GM12878 (cell line): Measurements from ENCODE around the gene CACNA1E. TPM values are rescaled to one million over a fixed set of nuclear protein-coding genes. Genes with fewer than 3 reads are reported as not detected.
A peak's percentile ranks its signal among the peaks of the same experiment; 100 is the strongest.

Experiments used
- ATAC-seq: fragments of 200-7000 bp; cut with Tn5 transposase; 3 replicates; pipeline ENCODE4 v1.9.1; 2020; ENCODE audit warnings: mild to moderate bottlenecking, moderate library complexity
- BruUV-seq: library from RNA; stranded (reverse); fragments of 400-500 nt; replicated peaks from 2 replicates; lab custom pipeline; 2021; lab: Mats Ljungman, UMichigan
- CTCF ChIA-PET: fragments of 300-600 bp; sonication (Branson Sonifier 250); formaldehyde crosslinking; extraction: SDS; loops from one replicate; lab custom pipeline; 2021; ENCODE audit warnings: inconsistent platforms; lab: Yijun Ruan, JAX
- POLR2A ChIA-PET: fragments of 350-600 bp; formaldehyde crosslinking; extraction: SDS; loops from one replicate; lab custom pipeline; 2021; ENCODE audit warnings: inconsistent platforms; lab: Charles Lee
- RAD21 ChIA-PET: fragments of 300-600 bp; sonication (Branson Sonifier 250); formaldehyde crosslinking; loops from one replicate; lab custom pipeline; 2023; ENCODE audit warnings: antibody characterized with exemption; ENCODE audit not compliant: unreplicated experiment; lab: Charles Lee
- SMC1A ChIA-PET: fragments of 300-600 bp; sonication (Branson Sonifier 250); formaldehyde crosslinking; loops from one replicate; lab custom pipeline; 2023; ENCODE audit not compliant: unreplicated experiment, uncharacterized antibody; lab: Charles Lee
- DNase-seq: peaks from one replicate; pipeline ENCODE4 v3.0.0-alpha.2; 2011; ENCODE audit warnings: low read depth, low spot score
- FAIRE-seq: peaks from 3 replicates; lab custom pipeline; 2011; peaks lifted over from hg19 to GRCh38; lab: Jason Lieb, UNC
- H2AFZ ChIP-seq: 2 replicates; pipeline ENCODE4 v1.6.0; 2011; ENCODE audit warnings: low read depth, low read length, control low read depth; ENCODE audit not compliant: control insufficient read depth
- H3K27ac ChIP-seq: 2 replicates; pipeline ENCODE4 v1.5.1; 2011; ENCODE audit warnings: control low read depth; ENCODE audit not compliant: control insufficient read depth, insufficient read depth
- H3K27me3 ChIP-seq, 2 experiments: replicated peaks in 1 of 2; 2 replicates each; pipeline versions ENCODE4 v1.6.0 to v1.6.1; 2011; ENCODE audit warnings: low read length in 1 of 2; ENCODE audit not compliant: control insufficient read depth in 2 of 2, insufficient read depth in 2 of 2
- H3K36me3 ChIP-seq, 2 experiments: 2 replicates each; pipeline ENCODE4 v1.5.1; 2011; ENCODE audit warnings: low read length in 1 of 2; ENCODE audit not compliant: control insufficient read depth in 2 of 2, insufficient read depth in 2 of 2
- H3K4me1 ChIP-seq: 2 replicates; pipeline ENCODE4 v1.6.1; 2011; ENCODE audit warnings: mild to moderate bottlenecking, low read length, moderate library complexity, mixed read lengths; ENCODE audit not compliant: control insufficient read depth, insufficient read depth
- H3K4me2 ChIP-seq: 2 replicates; pipeline ENCODE4 v1.6.0; 2011; ENCODE audit warnings: control low read depth; ENCODE audit not compliant: control insufficient read depth, insufficient read depth
- H3K4me3 ChIP-seq: fragments of 200-600 bp; sonication (generic); 2 replicates; pipeline ENCODE4 v1.5.1; 2016
- H3K79me2 ChIP-seq: 2 replicates; pipeline ENCODE4 v1.6.0; 2011; ENCODE audit warnings: low read length; ENCODE audit not compliant: control insufficient read depth, insufficient read depth
- H3K9ac ChIP-seq: 2 replicates; pipeline ENCODE4 v1.8.0; 2011; ENCODE audit warnings: low read length, control low read depth, mixed read lengths; ENCODE audit not compliant: control insufficient read depth, insufficient read depth
- H3K9me3 ChIP-seq: replicated peaks from 3 replicates; pipeline ENCODE4 v1.5.1; 2011; ENCODE audit warnings: mild to moderate bottlenecking, low read length; ENCODE audit not compliant: control insufficient read depth, insufficient read depth
- H4K20me1 ChIP-seq: 2 replicates; pipeline ENCODE4 v1.6.0; 2011; ENCODE audit not compliant: control insufficient read depth, insufficient read depth
- BMI1 ChIP-seq: fragments of 450-650 bp; IDR thresholded peaks from 2 replicates; pipeline ENCODE4 v1.6.1; 2016; ENCODE audit warnings: mild to moderate bottlenecking, moderate library complexity, borderline replicate concordance
- HCFC1 ChIP-seq: fragments of 150-350 bp; IDR thresholded peaks from 2 replicates; pipeline ENCODE4 v1.6.1; 2014; ENCODE audit warnings: low read length
- RB1 ChIP-seq: fragments of 450-650 bp; formaldehyde crosslinking; IDR thresholded peaks from 2 replicates; pipeline ENCODE4 v1.6.1; 2017; ENCODE audit warnings: mild to moderate bottlenecking, borderline replicate concordance
- WGBS: methylation state at CpG from one replicate; pipeline ENCODE4 v1.1.6; 2016; ENCODE audit warnings: low lambda C conversion rate; ENCODE audit not compliant: insufficient replicate concordance, insufficient coverage; ENCODE audit errors: missing lambda C conversion rate; 5-methylcytosine and 5-hydroxymethylcytosine counted together
- in situ Hi-C: fragments of 300-500 bp; cut with MboI; formaldehyde crosslinking; loops from 9 replicates; pipeline ENCODE4 v1.14.3; 2018; ENCODE audit warnings: mixed read lengths
- intact Hi-C: fragments of 100-400 bp; cut with micrococcal nuclease; formaldehyde crosslinking; loops from one replicate; pipeline ENCODE4 v1.14.2; 2022; ENCODE audit not compliant: unreplicated experiment
- polyA plus RNA-seq, 11 experiments: library from polyadenylated mRNA; depleted of rRNA in 4 of 11; unstranded in 6 of 11; stranded (reverse) in 5 of 11; fragments of >200 nt; fragmentation: Nextera tagmentation in 4 of 11; fragmentation: Illumina TruSeq in 1 of 11; extraction: Ambion mirVana in 4 of 11; extraction: Trizol in 1 of 11; gene quantifications; 1 replicate in 1 of 11; 2 replicates in 10 of 11; pipeline versions ENCODE4 v1.2.1 to v1.2.3, GENCODE V29; 2011 to 2016; ENCODE audit warnings: inconsistent platforms in 2 of 11, missing spikeins in 2 of 11, low read depth in 1 of 11
- total RNA-seq, 4 experiments: library from RNA; depleted of rRNA in 3 of 4; stranded (reverse); fragments of >200 nt in 3 of 4; fragmentation: Illumina TruSeq in 1 of 4; extraction: Trizol in 1 of 4; gene quantifications; 2 replicates each; pipeline versions ENCODE4 v1.2.1 to v1.2.3, GENCODE V29; 2013 to 2021
- TF ChIP-seq, protein P1 (sequence below): fragments of 450-650 bp; conservative IDR thresholded peaks from 2 replicates; pipeline ENCODE4 v1.6.1; 2017; ENCODE audit warnings: mild to moderate bottlenecking, moderate library complexity

Gene CACNA1E
- total and polyA plus RNA-seq, 10 of the 15 experiments (the other 5 are each of a cell fraction or from before 2014, with no cell fraction given), result 0.57 to 22.0 (median 8.5) TPM

DNA sequence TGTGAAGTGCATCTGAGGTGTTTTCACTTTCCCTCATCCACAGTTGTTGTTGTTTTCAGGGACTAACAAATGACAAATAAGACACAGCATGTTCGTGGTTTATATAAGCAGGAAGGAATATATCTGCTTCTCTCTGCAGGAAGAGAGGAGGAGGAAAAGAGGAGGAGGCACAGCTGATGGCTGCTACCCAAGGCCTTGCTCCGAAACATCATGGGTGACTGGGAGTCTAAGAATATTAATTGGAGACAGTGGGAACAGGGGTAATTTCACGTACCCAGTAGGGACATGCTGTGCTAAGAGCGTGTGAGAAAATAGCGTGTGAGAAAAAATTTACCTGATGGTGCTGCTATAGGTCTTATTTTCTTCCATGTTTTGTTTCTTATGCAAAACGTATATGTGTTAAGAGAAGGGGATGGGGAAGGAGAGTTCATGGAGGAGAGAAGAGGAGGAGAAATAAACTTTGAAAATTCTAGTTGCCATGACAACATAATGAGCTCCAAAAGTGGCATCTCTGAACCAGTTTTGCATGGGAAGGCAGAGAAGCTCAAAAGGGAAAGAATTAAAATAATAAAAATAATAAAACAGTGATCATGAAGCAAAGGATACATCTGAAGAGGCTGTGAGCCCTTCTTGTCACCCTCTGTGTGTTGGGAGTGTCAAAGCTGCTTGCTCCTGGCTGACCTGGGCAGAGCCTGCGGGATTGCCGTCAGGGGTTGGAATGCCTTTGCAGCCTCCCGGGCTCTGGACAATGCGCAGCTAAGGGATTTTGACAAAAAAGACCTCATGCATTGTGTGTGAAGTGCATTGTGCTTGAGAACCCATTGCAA lies 192.0 kb downstream of the CACNA1E start:
- no peaks in the 10 kb centered on the region for H3K79me2 ChIP-seq
- RAD21 ChIA-PET, result interaction anchor here (1.5 to 4.8 kb wide), 5 partner anchors 20 to 197 kb away, joined by 3 to 49 read pairs (median 5); partner anchors contain the start of gene CACNA1E
- SMC1A ChIA-PET, result interaction anchor here (1.0 to 8.6 kb wide), 9 partner anchors 8 to 266 kb away, joined by 3 to 91 read pairs (median 6); partner anchors contain the start of gene CACNA1E
- H3K9me3 ChIP-seq, result no peaks in the 10 kb centered on the region; the same call in 2 of the 3 replicates
- BruUV-seq, result no TSS peak
- no peak overlapping the region for H3K27ac ChIP-seq
- no peaks in the 10 kb centered on the region for H3K4me1 ChIP-seq
- no peaks in the 10 kb centered on the region for H3K27me3 ChIP-seq
- WGBS, result 56% methylated on average over 10 of the region's 10 CpGs
- in situ Hi-C loops, result loop anchor here (5.0 kb wide), 1 partner anchor 198 kb away; no protein-coding TSS in a partner anchor
- H4K20me1 ChIP-seq, result no peaks in the 10 kb centered on the region
- intact Hi-C loops, result loop anchor here (5.0 kb wide), 1 partner anchor 262 kb away; no protein-coding TSS in a partner anchor
- no peak overlapping the region for H3K9ac ChIP-seq
- H3K4me2 ChIP-seq, result no peak overlapping the region
- POLR2A ChIA-PET, result no interaction called here
- H3K36me3 ChIP-seq, result no peaks in the 10 kb centered on the region
- DNase-seq (no peak), FAIRE-seq (no peak), ATAC-seq (no peak)
- no peak overlapping the region for H3K4me3 ChIP-seq
- CTCF ChIA-PET, result interaction anchor here (0.9 to 6.8 kb wide), 12 partner anchors 9 to 379 kb away, joined by 3 to 175 read pairs (median 6); partner anchors contain the start of gene CACNA1E
- TF ChIP-seq BMI1 (0 out of 2 replicates have a peak, but pooled peaks have one; percentile 21), HCFC1 (no peak)
- no peak overlapping the region for H2AFZ ChIP-seq

GRCh38 chr1:181675918-181676190 lies 192.5 kb downstream of the CACNA1E start:
- FAIRE-seq, result no peak
- Histone ChIP-seq H3K4me2 (no peak overlapping the region), H2AFZ (no peak overlapping the region), H3K9ac (no peak overlapping the region), H3K27ac (no peak overlapping the region), H3K79me2 (no peaks in the 10 kb centered on the region), H3K4me3 (no peak overlapping the region), H3K36me3 (no peaks in the 10 kb centered on the region), H3K27me3 (no peaks in the 10 kb centered on the region), H3K4me1 (no peaks in the 10 kb centered on the region), H3K9me3 (no peaks in the 10 kb centered on the region; the same call in 2 of the 3 replicates), H4K20me1 (no peaks in the 10 kb centered on the region)
- intact Hi-C loops (loop anchor here (1.0 to 5.0 kb wide), 2 partner anchors 197 to 261 kb away; no protein-coding TSS in a partner anchor), in situ Hi-C loops (loop anchor here (5.0 kb wide), 1 partner anchor 199 kb away; no protein-coding TSS in a partner anchor)
- POLR2A ChIA-PET, result no interaction called here
- CTCF ChIA-PET, result interaction anchor here (0.6 to 6.8 kb wide), 20 partner anchors 9 to 800 kb away, joined by 3 to 175 read pairs (median 4); partner anchors contain the start of gene CACNA1E
- TF ChIP-seq, protein P1, sequence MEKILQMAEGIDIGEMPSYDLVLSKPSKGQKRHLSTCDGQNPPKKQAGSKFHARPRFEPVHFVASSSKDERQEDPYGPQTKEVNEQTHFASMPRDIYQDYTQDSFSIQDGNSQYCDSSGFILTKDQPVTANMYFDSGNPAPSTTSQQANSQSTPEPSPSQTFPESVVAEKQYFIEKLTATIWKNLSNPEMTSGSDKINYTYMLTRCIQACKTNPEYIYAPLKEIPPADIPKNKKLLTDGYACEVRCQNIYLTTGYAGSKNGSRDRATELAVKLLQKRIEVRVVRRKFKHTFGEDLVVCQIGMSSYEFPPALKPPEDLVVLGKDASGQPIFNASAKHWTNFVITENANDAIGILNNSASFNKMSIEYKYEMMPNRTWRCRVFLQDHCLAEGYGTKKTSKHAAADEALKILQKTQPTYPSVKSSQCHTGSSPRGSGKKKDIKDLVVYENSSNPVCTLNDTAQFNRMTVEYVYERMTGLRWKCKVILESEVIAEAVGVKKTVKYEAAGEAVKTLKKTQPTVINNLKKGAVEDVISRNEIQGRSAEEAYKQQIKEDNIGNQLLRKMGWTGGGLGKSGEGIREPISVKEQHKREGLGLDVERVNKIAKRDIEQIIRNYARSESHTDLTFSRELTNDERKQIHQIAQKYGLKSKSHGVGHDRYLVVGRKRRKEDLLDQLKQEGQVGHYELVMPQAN, result no peak
- no peak for TF ChIP-seq RB1
- DNase-seq, result no peak
- no peak for ATAC-seq
- RAD21 ChIA-PET, result interaction anchor here (0.9 to 4.8 kb wide), 11 partner anchors 9 to 378 kb away, joined by 3 to 49 read pairs (median 4); partner anchors contain the start of gene CACNA1E
- WGBS, result 47% methylated on average over 3 of the region's 5 CpGs
- SMC1A ChIA-PET, result interaction anchor here (1.0 to 8.6 kb wide), 11 partner anchors 9 to 266 kb away, joined by 3 to 91 read pairs (median 3); partner anchors contain the start of gene CACNA1E
- no TSS peak for BruUV-seq
